CD4-positive, alpha-beta T cell treated with Interleukin-17A for 1 hour (primary cell): Measurements from ENCODE around the gene TARDBP.
"Not testable (repeated sequence)": the region's sequence is repeated elsewhere in the genome, so short reads cannot be mapped to it uniquely, and the experiment has no call there.

Source experiments
- DNase-seq: peaks from one replicate; pipeline ENCODE4 v3.0.0-alpha.2; 2020

Gene TARDBP

DNA sequence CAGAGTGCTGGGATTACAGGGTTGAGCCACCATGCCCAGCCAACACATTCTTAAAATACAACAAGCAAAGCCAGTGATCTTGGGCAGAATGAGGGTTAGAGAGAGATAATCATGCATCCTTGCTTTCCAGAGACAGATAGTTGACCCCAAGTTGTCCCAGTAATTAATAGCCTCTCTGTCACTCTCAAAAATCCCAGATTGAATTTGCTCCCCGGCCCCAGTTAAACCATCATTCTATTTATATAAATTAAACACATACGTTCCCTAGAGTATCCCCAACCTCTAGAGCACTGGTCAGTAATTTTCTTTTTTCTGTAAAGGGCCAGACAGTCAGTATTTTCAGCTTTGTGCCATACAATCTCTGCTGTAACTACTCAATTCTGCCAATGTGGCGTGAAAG is 16.4 kb upstream of the TARDBP start:
- DNase-seq: no peak

DNA sequence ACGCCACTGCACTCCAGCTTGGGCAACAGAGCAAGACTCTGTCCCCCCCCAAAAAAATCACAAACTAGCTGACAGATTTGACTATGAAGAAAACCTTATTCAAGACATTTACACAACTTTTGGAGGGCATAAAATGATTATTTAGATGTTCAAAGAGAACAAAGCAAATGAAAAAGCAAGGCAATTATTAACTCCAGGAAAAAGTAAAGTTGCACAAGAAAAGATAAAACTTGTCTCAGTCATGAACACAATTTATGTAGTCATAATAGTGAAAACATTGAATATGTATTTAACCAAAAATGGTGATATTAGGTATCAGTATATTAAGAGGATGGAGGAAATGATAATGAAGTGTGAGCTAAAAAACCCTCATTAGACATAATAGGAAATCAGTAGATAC is 11.9 kb upstream of the TARDBP start:
- no peak for DNase-seq

DNA sequence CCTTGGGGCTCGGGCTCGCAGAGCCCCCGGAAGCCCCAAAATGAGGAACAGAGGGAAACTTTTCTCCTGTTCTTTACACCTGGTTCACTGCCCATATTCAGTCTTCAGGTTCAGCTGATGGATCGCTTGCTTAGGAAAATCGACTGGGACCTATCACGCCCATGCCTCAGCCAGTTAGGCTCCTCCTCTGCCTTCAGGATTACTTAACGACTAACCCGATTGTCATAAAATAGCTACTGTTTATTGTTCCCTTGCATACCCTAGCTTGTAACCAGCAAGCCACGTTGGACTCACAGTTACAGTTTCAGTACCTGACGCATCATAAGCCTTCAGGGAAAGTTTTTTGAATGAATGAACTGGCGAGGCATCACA is 692 bp downstream of the TARDBP start:
- DNase-seq: no peak

DNA sequence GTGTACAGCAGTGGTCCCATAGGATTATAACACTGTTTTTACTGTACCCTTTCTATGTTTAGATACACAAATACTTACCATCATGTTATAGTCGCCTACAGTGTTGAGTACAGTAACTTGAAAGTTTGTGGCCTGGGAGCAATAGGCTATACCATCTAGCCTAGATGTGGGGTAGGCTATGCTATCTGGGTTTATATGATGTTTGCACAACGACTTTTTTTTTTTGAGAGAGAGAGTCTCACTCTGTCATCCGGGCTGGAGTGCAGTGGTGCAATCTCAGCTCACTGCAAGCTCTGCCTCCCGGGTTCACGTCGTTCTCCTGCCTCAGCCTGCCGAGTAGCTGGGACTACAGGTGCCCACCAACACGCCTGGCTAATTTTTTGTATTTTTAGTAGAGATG is 6.9 kb downstream of the TARDBP start:
- DNase-seq: not testable (repeated sequence)

DNA sequence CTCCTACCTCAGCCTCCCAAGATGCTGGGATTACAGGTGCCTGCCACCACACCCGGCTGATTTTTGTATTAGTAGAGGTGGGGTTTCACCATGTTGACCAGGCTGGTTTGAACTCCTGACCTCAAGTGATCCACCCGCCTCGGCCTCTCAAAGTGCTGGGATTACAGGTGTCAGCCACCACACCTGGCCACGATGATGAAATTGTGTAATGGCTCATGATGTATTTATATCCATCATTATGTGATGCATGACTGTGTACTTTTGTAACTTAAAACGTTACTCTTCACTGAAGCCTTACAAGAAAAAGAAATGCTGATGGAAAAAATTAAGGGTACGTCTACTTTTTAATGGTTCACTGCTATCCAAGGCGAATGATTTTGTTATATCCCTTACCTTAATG is 7.5 kb downstream of the TARDBP start:
- DNase-seq: no peak

DNA sequence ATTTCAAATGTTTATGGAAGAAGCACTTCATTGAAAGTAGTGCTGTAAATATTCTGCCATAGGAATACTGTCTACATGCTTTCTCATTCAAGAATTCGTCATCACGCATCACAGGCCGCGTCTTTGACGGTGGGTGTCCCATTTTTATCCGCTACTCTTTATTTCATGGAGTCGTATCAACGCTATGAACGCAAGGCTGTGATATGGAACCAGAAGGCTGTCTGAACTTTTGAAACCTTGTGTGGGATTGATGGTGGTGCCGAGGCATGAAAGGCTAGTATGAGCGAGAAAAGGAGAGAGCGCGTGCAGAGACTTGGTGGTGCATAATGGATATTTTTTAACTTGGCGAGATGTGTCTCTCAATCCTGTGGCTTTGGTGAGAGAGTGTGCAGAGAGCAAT is 10.7 kb downstream of the TARDBP start:
- DNase-seq: no peak

DNA sequence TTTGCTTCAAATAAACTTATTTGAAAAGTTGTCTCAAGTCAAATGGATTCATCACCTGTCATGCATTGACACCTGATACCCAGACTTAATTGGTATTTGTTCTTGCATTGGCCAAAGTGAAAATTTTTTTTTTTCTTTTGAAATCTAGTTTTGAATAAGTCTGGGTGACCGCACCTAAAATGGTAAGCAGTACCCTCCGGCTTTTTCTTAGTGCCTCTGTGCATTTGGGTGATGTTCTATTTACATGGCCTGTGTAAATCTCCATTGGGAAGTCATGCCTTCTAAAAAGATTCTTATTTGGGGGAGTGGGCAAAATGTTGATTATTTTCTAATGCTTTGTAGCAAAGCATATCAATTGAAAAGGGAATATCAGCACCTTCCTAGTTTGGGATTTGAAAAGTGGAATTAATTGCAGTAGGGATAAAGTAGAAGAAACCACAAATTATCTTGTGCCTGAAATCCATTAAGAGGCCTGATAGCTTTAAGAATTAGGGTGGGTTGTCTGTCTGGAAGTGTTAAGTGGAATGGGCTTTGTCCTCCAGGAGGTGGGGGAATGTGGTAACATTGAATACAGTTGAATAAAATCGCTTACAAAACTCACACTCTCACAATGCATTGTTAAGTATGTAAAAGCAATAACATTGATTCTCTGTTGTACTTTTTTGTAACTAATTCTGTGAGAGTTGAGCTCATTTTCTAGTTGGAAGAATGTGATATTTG is 11.9 kb downstream of the TARDBP start:
- no peak for DNase-seq

DNA sequence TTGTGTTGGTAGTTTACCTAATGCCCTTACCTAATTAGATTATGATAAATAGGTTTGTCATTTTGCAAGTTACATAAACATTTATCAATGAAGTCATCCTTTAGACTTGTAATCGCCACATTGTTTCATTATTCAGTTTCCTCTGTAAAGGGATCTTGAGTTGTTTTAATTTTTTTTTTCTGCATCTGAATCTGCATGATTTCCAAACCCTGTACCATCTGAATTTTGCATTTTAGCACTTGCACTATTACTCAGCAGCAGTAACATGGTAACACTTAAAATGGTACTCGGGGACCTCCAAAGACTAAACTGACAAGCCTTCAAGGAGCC is 12.4 kb downstream of the TARDBP start:
- DNase-seq: no peak

DNA sequence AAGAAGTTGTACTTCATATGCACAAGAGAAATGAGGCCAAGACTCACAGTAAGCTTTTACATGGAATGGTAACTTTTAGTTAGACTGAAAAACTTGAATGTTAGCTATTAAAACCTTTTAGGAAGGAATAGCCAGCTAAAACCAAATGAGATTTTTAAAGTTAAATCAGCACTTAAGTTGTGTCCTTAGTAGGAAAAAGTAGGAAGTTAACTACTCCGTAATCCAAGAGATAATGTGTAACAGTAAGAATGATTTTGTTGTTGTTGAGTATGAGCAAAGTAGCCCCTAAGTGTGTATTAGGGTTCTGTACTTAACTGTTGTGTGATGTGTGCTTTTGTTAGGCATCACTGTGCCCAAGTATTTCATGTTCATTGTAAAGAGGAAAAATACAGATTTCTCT is 13.2 kb downstream of the TARDBP start:
- no peak for DNase-seq

DNA sequence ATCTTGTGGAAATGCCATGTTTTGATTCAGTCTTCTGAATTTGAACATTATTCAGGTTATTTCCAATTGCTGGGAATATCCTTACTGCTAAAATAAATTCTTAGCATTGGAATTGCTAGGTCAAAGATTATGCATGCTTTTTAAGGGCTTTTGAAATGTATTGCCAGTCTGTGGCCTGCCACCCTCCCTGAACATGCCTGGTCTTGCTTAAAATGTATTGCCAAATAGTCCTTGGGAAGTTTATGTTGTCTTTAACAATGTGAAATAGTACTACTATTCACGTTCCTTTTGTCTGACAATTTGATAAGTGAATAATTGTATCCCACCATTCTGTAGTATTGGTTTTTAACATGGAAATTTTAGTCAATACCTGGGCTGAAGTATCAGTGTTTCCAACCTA is 13.6 kb downstream of the TARDBP start:
- no peak for DNase-seq

DNA sequence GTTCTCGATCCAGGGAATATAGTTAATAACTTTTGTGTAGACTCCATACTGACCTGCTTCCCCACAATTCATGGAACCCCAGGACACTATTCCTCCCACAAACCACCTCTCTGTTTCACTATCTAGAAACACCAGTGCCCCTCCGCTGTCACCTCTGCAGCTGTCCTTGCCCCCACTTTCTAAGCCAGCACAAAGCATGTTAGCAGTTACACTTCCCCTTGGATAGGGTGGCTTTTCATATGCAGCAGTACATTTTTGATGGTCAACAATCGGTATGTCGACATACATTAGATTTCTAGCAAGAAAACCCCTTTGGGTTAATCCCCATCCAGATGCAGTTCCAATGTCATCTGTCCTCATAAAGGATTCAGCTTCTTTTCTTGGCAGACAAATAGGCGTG is 14.4 kb downstream of the TARDBP start:
- DNase-seq: no peak

DNA sequence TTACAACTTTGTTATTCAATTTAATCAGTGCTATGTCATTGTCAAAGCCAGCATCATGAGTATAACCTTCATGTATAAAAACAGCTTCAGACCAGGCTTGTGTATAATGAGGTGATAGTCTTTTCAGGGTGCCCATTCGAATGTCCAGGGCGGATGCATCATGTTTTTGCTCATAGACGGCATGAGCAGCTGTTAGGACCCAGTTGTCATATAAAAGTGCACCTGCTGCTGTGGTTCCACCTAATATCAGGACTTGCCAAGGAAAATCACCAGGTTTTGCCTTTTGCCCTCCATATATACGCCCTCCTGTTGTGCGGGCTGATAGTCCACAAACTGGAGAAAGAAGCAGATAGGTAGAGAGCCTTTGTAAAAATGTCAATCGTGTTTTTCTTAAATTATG is 14.9 kb downstream of the TARDBP start:
- DNase-seq: no peak

DNA sequence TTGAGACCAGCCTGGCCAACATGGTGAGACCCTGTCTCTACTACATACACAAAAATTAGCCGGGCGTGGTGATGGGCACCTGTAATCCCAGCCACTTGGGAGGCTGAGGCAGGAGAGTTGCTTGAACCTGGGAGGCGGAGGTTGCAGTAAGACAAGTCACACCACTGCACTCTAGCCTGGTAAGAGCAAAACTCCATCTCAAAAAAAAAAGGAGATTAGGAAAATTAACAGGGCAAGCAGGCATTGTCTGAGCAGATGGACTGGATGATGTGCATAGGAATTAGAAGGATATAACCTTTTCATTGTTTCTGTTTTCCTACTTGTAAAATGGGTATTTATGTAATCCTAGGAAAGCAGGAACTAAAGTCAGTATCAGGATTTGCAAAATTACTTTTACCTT is 15.6 kb downstream of the TARDBP start:
- no peak for DNase-seq

DNA sequence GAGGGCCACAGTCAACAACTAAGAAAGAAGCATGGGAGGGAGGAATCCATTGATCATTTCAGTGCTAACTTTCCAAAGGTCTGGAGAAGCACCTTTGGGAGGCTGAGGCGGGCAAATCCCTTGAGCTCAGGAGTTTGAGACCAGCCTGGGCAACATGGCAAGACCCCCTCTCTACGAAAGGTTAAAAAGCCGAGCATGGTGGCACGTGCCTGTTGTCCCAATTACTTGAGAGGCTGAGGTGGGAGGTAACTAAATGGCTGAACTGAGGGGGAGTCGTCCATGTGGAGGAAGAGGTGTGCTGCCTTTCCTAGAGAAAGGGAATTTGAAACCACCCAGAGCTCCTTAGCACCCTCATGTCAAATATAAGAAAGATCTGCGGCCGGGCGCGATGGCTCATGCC is 18.4 kb downstream of the TARDBP start:
- DNase-seq: no peak

DNA sequence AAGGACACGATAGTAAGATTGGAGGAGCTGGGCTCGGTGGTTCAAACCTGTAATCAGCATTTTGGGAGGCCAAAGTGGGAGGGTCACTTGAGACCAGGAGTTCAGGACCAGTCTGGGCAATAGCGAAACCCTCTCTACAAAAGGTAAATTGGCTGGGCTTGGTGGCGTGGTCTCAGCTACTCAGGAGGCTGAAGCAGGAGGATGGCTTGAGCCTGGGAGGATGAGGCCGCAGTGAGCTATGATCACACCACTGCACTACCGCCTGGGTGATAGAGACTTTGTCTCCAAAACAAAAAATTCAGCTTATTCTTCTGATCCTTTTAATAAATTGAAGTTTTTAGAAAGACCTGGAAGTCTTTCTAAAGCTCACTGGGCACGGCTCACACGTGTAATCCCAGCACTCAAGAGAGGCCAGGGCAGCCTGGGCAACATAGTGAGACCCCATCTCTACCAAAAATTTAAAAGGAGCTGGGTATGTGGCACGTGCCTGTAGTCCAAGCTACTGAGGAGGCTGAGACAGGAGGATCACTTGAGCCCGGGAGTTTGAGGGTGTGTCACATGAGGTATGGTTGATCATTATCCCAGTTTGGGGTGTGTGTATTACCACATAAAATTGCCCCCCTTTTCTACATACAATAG is 19.3 kb downstream of the TARDBP start:
- DNase-seq: no peak

DNA sequence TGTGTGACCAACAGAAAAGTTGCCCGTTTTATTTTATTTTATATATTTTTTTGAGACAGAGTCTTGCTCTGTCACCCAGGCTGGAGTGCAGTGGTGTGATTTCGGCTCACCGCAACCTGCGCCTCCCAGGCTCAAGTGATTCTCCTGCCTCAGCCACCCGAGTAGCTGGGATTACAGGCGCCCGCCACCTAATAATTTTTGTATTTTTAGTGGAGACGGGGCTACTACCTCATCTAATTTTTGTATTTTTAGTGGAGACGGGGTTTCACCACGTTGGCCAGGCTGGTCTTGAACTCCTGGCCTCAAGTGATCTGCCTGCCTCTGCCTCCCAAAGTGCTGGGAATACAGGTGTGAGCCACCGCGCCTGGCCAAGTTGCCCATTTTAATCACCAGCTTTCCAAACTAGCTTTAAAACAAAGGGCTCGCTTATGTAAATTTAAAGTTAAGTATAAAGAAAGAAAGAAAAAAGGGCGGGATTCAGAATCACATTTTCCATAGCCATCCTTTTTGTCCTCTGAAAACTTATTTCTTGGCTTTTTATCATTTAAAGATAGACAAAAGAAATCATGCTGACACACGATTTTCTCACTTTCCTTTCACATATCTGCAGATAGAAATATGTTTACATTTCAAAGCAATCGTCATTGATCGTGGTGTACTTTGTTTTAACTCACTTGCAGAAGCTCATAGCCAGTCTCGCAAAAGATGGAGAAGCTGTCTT is 24.7 kb downstream of the TARDBP start:
- DNase-seq: not testable (repeated sequence)

DNA sequence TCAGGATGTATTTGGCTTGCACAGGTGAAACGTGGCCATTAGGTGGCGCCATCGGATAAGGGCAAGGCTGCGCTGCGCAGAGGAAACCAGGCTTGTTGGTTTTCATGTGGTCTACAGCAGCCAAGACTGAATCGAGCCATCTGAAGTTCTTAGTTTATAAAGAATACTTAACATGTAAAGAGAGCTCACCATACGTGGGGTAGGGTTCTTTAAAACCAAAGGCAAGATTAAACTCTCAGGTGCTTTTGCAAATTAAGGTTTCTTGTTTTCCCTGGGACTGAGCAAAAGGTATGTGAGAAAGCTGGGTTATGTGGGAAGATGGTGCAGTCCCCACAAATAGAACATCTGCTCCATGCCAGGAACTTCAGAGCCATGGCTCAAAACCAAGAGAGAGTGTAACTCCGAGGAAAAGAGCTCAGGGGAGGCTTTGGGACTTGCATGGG is 25.3 kb downstream of the TARDBP start:
- peak; percentile 91 for DNase-seq

DNA sequence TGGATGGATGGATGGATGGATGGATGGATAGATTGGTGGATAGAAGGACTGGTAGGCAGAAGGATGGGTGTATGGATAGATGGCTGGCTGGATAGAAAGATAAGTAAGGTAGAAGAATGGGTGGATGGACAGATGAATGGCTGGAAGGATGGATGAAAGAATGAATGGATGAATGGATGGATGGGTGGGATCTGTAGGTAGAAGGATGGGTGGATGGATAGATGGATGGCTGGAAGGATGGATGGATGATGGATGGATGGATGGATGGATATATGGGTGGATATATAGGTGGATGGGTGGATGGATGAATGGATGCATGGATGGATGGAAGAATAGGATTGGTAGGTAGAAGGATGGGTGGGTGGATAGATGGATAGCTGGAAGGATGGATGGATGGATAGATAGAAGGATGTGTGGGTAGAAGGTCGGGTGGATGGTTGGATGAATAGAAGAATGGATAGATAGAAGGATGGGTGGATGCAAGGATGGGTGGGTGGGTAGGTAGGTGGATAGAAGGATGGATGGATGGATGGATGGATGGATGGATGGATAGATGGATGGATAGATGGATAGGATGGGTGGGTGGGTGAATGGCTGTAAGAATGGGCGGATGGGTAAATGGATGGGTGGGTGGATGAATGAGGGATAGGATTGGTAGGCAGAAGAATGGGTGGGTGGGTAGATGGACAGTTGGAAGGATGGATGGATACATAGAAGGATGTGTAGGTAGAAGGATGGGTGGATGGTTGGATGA is 27.1 kb downstream of the TARDBP start:
- DNase-seq: no peak

DNA sequence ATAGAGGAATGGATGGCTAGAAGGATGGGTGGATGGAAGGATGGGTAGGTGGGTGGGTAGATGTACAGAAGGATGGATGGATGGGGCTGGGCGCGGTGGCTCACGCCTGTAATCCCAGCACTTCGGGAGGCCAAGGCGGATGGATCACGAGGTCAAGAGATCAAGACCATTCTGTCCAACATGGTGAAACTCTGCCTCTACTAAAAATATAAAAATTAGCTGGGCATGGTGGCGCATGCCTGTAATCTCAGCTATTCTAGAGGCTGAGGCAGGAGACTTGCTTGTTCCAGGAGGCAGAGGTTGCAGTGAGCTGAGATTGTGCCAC is 27.6 kb downstream of the TARDBP start:
- not testable (repeated sequence) for DNase-seq

DNA sequence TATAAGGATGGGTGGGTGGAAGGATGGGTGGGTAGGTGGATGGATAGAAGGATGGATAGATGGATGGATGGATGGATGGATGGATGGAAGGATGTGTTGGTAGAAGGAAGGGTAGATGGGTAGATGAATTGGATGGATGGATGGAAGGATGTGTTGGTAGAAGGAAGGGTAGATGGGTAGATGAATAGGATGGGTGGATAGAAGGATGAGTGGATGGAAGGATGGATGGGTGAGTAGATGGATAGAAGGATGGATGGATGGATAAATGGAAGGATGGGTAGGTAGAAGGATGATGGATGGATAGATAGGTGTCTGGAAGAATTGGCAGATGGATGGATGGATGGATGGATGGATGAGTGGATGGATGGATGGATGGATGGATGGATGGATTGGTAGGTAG is 28.6 kb downstream of the TARDBP start:
- no peak for DNase-seq

DNA sequence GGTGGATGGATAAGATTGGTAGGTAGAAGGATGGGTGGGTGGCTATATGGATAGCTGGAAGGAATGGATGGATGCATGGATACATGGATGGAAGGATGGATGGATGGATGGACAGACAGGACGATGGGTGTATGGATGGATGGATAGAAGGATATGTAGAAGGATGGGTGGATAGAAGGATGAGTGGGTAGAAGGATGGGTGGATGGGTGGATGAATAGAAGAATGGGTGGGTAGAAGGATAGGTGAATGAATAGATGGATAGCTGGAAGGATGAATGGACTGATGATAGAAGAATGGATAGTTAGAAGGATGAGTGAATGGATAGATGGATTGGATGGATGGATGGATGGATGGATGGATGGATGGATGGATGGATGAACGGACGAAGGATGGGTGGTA is 29.6 kb downstream of the TARDBP start:
- DNase-seq: no peak

DNA sequence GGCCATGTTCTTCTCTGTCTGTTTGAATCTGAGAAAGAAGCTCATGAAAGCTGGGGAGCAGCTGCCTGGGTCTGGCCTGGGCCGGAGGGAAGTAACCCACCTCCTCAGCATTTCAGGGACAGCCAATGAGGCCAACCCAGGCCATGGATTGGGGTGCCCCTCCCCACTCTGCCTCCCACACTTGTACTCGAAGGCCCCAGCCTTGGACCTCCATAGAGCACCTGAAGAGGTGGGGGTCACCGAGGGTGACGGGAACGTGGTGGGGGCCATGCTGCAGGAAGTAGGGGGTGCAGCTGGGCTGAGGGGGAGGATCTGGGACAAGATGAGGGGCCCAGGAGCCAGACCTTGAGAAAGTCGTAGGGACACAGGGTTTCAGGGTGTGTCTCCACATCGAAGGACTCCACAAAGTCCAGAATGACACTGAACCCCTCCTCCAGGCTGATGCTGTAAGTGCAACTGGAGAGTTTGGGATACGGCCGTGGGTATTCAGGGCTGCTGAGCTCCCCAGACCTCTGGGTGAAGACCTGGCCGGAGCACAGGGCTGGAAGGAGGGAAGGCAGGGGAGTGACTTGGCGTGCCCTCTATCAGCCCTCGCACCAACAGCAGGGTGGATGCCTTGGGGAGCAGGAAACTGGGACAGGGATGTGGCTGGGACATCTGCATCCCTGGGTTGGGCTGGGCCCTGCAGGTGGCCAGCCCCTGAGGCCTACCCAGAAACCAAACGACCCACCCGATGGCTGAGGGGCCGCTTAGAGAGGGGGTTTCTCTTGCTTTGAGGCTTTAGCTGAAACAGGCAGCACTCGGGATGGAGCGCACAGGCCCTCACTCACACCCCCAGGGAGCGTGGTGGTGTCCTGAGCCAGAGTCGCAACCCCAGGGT is 30.8 kb downstream of the TARDBP start:
- DNase-seq: no peak
